Activated CD4-positive, alpha-beta T cell treated with anti-CD3 and anti-CD28 coated beads for 36 hours (primary cell): ENCODE results near the gene CAMK1D. TPM values are rescaled to one million over a fixed set of nuclear protein-coding genes. Genes with fewer than 3 reads are reported as not detected.

ENCODE experiments used
- ATAC-seq: fragments of 200-7000 bp; cut with Tn5 transposase; one replicate; pipeline ENCODE4 v1.10.0; 2021; ENCODE audit warnings: mild to moderate bottlenecking, moderate library complexity
- CTCF ChIA-PET: fragments of 350-600 bp; sonication (Branson Sonifier 250); formaldehyde crosslinking; loops from one replicate; lab custom pipeline; 2021; ENCODE audit warnings: antibody characterized with exemption; lab: Charles Lee
- POLR2A ChIA-PET: fragments of 350-600 bp; sonication (Branson Sonifier 250); formaldehyde crosslinking; loops from one replicate; lab custom pipeline; 2021; ENCODE audit warnings: antibody characterized with exemption, inconsistent platforms; lab: Charles Lee
- DNase-seq: peaks from one replicate; pipeline ENCODE4 v3.0.0-alpha.2; 2020
- H3K27ac Mint-ChIP-seq: one replicate; pipeline ENCODE4 v1.8.0; 2021; ENCODE audit warnings: mixed read lengths
- H3K27me3 Mint-ChIP-seq: one replicate; pipeline ENCODE4 v1.8.0; 2021; ENCODE audit warnings: mixed read lengths
- H3K36me3 Mint-ChIP-seq: one replicate; pipeline ENCODE4 v1.8.0; 2021; ENCODE audit warnings: low read depth, mixed read lengths
- H3K4me1 Mint-ChIP-seq: one replicate; pipeline ENCODE4 v1.8.0; 2021; ENCODE audit warnings: mixed read lengths
- H3K4me3 Mint-ChIP-seq: one replicate; pipeline ENCODE4 v1.8.0; 2021; ENCODE audit warnings: mild to moderate bottlenecking, moderate library complexity, mixed read lengths
- H3K9me3 Mint-ChIP-seq: one replicate; pipeline ENCODE4 v1.8.0; 2021; ENCODE audit warnings: low read depth, mixed read lengths
- intact Hi-C, 2 experiments: fragments of 100-400 bp; cut with DNase I in 1 of 2; cut with micrococcal nuclease in 1 of 2; formaldehyde crosslinking; loops; one replicate each; pipeline versions ENCODE4 v1.14.2 to v1.15.1; 2022 to 2024; cut with DNase I, micrococcal nuclease
- total RNA-seq, 2 experiments: library from RNA; stranded (reverse); gene quantifications; one replicate each; pipeline ENCODE4 v1.2.3, GENCODE V29; 2021

CAMK1D gene
- total RNA-seq, 2 experiments from 2014 or later, result 16.0 to 16.3 TPM

DNA sequence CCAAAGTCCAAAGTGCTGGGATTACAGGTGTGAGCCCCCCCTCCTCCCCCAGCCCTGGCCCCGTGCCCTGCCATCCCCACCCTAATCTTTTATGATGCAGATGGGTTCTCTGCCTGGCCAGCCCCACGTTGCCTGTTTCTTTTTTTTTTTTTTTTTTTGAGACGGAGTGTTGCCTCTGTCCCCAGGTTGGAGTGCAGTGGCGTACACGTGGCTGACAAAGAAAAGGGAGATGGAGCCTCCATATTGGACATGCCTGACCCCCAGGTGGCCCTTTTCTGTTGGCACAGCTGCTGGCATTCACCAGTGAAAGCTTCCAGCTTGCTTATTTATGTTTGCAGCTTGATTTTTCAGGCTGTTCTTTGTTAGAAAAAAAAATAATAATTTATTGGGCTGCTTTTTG, 416.9 kb downstream of the CAMK1D start:
- ATAC-seq (no peak), DNase-seq (no peak)
- Mint-ChIP-seq H3K27ac (no peak overlapping the region), H3K9me3 (no peaks in the 10 kb centered on the region), H3K4me1 (no peaks in the 10 kb centered on the region), H3K4me3 (no peak overlapping the region), H3K27me3 (no peaks in the 10 kb centered on the region), H3K36me3 (peaks cover 23% of the 10 kb centered on the region)
- ChIA-PET POLR2A (no interaction called here), CTCF (interaction anchor here (0.7 kb wide), 1 partner anchor 361 kb away, joined by 4 read pairs; no protein-coding TSS in a partner anchor)
- intact Hi-C loops, result no loop called here

DNA sequence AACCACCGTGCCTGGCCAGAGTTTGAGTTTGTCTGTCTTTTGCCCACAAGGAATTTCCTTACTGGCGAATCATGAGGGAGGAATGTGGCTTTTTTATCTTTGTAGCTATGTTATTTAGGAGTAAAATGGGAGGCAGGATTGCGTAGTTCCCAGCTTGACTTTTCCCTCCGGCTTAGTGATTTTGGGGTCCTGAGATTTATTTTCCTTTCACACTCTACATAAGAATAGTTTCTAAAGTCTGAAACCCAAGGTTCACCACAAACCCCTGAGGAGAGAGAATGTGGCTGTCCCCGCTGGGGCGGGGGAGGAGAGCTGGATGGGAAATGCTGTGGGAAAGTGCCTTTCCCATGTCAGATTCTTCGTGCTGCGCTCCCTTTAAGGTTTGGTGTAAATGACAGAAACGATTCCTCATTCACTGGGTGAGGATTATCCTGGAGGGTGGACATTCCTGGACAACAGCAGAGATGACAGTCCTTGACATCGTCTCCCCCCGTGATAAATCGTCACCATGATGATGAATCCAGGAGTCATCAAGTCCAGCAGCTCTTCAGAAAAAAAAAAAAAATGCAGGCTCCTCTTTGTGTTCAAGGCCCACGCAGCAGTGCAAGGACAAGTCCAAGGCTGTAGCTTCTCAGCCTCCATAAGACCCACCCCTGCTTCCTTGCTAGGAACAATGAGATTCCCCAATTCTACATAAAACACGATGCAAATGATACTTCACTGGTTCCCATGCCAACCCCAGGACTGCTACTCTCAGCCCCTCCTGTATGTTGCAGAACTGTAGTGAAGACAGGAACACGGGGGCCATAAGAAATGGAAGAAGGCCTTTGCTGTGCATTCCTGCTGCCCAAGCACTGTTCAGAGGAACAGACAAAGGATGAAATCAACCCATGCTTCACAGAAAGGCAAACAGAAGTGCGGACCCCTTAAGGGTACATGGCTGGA, 419.1 kb downstream of the CAMK1D start:
- no peaks in the 10 kb centered on the region for H3K27me3 Mint-ChIP-seq
- POLR2A ChIA-PET, result no interaction called here

GRCh38 chr10:12769323-12770044, 420.1 kb downstream of the CAMK1D start:
- H3K36me3 Mint-ChIP-seq, result peaks cover 19% of the 10 kb centered on the region
- intact Hi-C loops, result no loop called here
- CTCF ChIA-PET, result no interaction called here
- DNase-seq (no peak), ATAC-seq (no peak)
- POLR2A ChIA-PET, result no interaction called here
- H3K27me3 Mint-ChIP-seq, result no peaks in the 10 kb centered on the region
- no peak overlapping the region for H3K4me3 Mint-ChIP-seq
- no peak overlapping the region for H3K27ac Mint-ChIP-seq
- H3K4me1 Mint-ChIP-seq, result no peaks in the 10 kb centered on the region
- H3K9me3 Mint-ChIP-seq, result no peaks in the 10 kb centered on the region

More for the DNA sequence above, 419.1 kb downstream of the CAMK1D start:
- H3K27ac Mint-ChIP-seq, result no peak overlapping the region
- peaks cover 19% of the 10 kb centered on the region for H3K36me3 Mint-ChIP-seq
- intact Hi-C loops, result no loop called here
- no peak for ATAC-seq
- CTCF ChIA-PET, result interaction anchor here (0.7 kb wide), 1 partner anchor 589 kb away, joined by 3 read pairs; no protein-coding TSS in a partner anchor
- no peaks in the 10 kb centered on the region for H3K4me1 Mint-ChIP-seq
- H3K9me3 Mint-ChIP-seq, result no peaks in the 10 kb centered on the region
- no peak overlapping the region for H3K4me3 Mint-ChIP-seq
- DNase-seq, result no peak

GRCh38 chr10:12771981-12772760, 422.8 kb downstream of the CAMK1D start:
- ChIA-PET CTCF (no interaction called here), POLR2A (no interaction called here)
- DNase-seq (no peak), ATAC-seq (no peak)
- peaks cover 22% of the 10 kb centered on the region for H3K36me3 Mint-ChIP-seq
- H3K9me3 Mint-ChIP-seq, result no peaks in the 10 kb centered on the region
- no peak overlapping the region for H3K4me3 Mint-ChIP-seq
- no peak overlapping the region for H3K27ac Mint-ChIP-seq
- intact Hi-C loops, result no loop called here
- H3K4me1 Mint-ChIP-seq, result peaks cover 3% of the 10 kb centered on the region
- H3K27me3 Mint-ChIP-seq, result no peaks in the 10 kb centered on the region

DNA sequence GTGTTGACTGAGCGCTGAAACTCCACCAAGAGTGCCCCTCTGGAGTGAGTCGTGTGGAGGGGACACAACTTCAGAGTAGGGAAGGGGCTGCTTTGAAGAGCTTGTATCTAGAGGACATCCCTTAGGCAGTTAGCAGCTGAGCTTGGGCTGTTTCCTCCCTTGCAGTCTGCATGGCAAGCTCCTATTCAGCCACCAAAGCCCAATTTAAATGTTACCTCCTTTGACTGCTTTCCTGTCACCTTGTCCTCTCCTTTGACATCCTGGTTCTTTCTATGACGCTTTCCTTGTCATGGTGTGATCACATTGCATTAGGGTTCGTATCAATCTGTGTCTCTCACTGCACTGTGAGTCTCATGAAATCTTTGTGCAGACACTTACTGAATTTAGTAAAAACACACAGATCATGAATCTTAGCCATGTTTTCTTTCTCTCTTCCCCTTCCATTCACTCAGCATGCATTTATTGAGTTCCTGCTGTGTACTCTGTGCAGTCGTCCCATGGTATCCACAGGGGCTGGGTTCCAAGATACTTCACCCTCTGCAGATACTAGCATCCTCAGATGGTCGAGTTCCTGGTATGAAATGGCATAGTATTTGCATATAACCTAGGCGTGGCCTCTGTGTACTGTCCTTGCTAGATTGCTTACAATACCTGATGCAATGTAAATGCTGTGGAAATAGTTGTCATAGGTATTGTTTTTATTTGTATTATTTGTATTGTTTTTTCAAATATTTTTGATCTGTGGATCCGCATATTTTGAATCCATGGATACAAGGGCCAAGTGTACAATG, 423.6 kb downstream of the CAMK1D start:
- DNase-seq (no peak), ATAC-seq (no peak)
- CTCF ChIA-PET, result interaction anchor here (0.8 to 1.9 kb wide), 2 partner anchors 9 to 16 kb away, joined by 3 to 5 read pairs; no protein-coding TSS in a partner anchor
- POLR2A ChIA-PET, result interaction anchor here (0.6 kb wide), 1 partner anchor 45 kb away, joined by 7 read pairs; no protein-coding TSS in a partner anchor
- intact Hi-C loops, result no loop called here
- H3K27me3 Mint-ChIP-seq, result no peaks in the 10 kb centered on the region
- H3K4me3 Mint-ChIP-seq, result no peak overlapping the region
- no peaks in the 10 kb centered on the region for H3K9me3 Mint-ChIP-seq
- no peak overlapping the region for H3K27ac Mint-ChIP-seq
- peaks cover 9% of the 10 kb centered on the region for H3K4me1 Mint-ChIP-seq
- H3K36me3 Mint-ChIP-seq, result peaks cover 22% of the 10 kb centered on the region

GRCh38 chr10:12774204-12774894, 425.0 kb downstream of the CAMK1D start:
- ATAC-seq (no peak), DNase-seq (no peak)
- ChIA-PET POLR2A (no interaction called here), CTCF (interaction anchor here (0.6 to 1.9 kb wide), 5 partner anchors 8 to 554 kb away, joined by 3 to 5 read pairs (median 3); no protein-coding TSS in a partner anchor)
- Mint-ChIP-seq H3K9me3 (no peaks in the 10 kb centered on the region), H3K27me3 (no peaks in the 10 kb centered on the region), H3K4me3 (no peak overlapping the region), H3K27ac (peak overlapping the region; percentile 10), H3K36me3 (peaks cover 12% of the 10 kb centered on the region), H3K4me1 (peaks cover 16% of the 10 kb centered on the region)
- intact Hi-C loops, result no loop called here

DNA sequence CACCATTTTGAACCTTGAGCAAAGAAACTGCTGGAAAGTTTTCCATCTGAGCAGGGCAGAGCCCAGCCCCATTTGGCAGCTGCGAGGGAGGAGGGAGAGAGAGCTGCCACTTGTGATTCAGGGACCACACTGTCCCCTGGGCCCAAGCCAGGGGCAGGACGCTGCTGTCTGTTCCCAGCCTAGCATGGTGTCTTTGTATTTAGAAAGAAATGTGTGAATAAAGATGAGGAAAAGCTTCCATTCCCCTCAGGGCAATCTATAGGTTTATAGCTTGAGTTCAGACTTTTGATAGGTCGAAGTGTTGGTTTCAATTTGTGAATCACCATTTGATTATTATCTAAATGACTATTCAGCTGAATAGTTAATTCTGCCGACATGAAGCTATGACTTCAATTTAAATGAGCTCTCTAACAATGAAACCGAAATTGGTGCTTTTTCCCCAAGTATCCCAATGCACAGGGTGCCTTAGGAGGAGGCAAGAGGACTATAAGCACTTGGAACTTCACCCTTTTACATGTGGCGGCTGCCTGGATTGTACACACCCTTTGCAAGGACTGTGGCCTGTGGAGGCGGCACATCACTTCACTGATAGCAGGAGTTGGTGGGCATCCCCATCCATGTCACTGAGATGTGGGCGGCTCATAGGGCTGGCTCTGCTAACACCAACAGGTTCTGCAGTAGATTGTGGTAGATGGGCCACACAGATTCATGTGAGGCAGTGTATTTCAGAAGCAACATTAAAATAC, 428.7 kb downstream of the CAMK1D start:
- Mint-ChIP-seq H3K4me1 (peaks cover 42% of the 10 kb centered on the region), H3K27ac (peak overlapping the region; percentile 68), H3K27me3 (no peaks in the 10 kb centered on the region), H3K36me3 (peaks cover 8% of the 10 kb centered on the region), H3K4me3 (no peak overlapping the region), H3K9me3 (no peaks in the 10 kb centered on the region)
- intact Hi-C loops, result no loop called here
- DNase-seq (peak; percentile 42), ATAC-seq (peak; percentile 59)
- POLR2A ChIA-PET, result no interaction called here
- CTCF ChIA-PET, result interaction anchor here (0.7 to 1.0 kb wide), 4 partner anchors 11 to 366 kb away, joined by 3 to 4 read pairs (median 4); no protein-coding TSS in a partner anchor

- Mint-ChIP-seq H3K27me3 (no peaks in the 10 kb centered on the region), H3K9me3 (no peaks in the 10 kb centered on the region), H3K4me3 (no peak overlapping the region), H3K27ac (peak overlapping the region; percentile 78), H3K4me1 (peaks cover 42% of the 10 kb centered on the region), H3K36me3 (peaks cover 10% of the 10 kb centered on the region)
- ChIA-PET POLR2A (interaction anchor here (0.6 to 1.5 kb wide), 5 partner anchors 24 to 539 kb away, joined by 3 to 6 read pairs (median 4); no protein-coding TSS in a partner anchor), CTCF (interaction anchor here (0.9 to 2.6 kb wide), 7 partner anchors 15 to 516 kb away, joined by 3 to 20 read pairs (median 3); no protein-coding TSS in a partner anchor)
- ATAC-seq (peak; percentile 72), DNase-seq (peak; percentile 61)
- intact Hi-C loops, result loop anchor here (2.0 to 5.0 kb wide), 6 partner anchors 54 to 658 kb away; partner anchors contain the start of gene OPTN (in 1 of the 2)
Observed at GRCh38 chr10:12780634-12781601, 431.6 kb downstream of the CAMK1D start.
